GM12878 (cell line): ENCODE data around the gene FADS3. TPM values are rescaled to one million over a fixed set of nuclear protein-coding genes. Genes with fewer than 3 reads are reported as not detected.

Experiments used
- ATAC-seq: fragments of 200-7000 bp; cut with Tn5 transposase; 3 replicates; pipeline ENCODE4 v1.9.1; 2020; ENCODE audit warnings: mild to moderate bottlenecking, moderate library complexity
- BruUV-seq: library from RNA; stranded (reverse); fragments of 400-500 nt; replicated peaks from 2 replicates; lab custom pipeline; 2021; lab: Mats Ljungman, UMichigan
- CTCF ChIA-PET: fragments of 300-600 bp; sonication (Branson Sonifier 250); formaldehyde crosslinking; extraction: SDS; loops from one replicate; lab custom pipeline; 2021; ENCODE audit warnings: inconsistent platforms; lab: Yijun Ruan, JAX
- POLR2A ChIA-PET: fragments of 350-600 bp; formaldehyde crosslinking; extraction: SDS; loops from one replicate; lab custom pipeline; 2021; ENCODE audit warnings: inconsistent platforms; lab: Charles Lee
- RAD21 ChIA-PET: fragments of 300-600 bp; sonication (Branson Sonifier 250); formaldehyde crosslinking; loops from one replicate; lab custom pipeline; 2023; ENCODE audit warnings: antibody characterized with exemption; ENCODE audit not compliant: unreplicated experiment; lab: Charles Lee
- SMC1A ChIA-PET: fragments of 300-600 bp; sonication (Branson Sonifier 250); formaldehyde crosslinking; loops from one replicate; lab custom pipeline; 2023; ENCODE audit not compliant: unreplicated experiment, uncharacterized antibody; lab: Charles Lee
- DNase-seq: peaks from one replicate; pipeline ENCODE4 v3.0.0-alpha.2; 2011; ENCODE audit warnings: low read depth, low spot score
- FAIRE-seq: peaks from 3 replicates; lab custom pipeline; 2011; peaks lifted over from hg19 to GRCh38; lab: Jason Lieb, UNC
- H2AFZ ChIP-seq: 2 replicates; pipeline ENCODE4 v1.6.0; 2011; ENCODE audit warnings: low read depth, low read length, control low read depth; ENCODE audit not compliant: control insufficient read depth
- H3K27ac ChIP-seq: 2 replicates; pipeline ENCODE4 v1.5.1; 2011; ENCODE audit warnings: control low read depth; ENCODE audit not compliant: control insufficient read depth, insufficient read depth
- H3K27me3 ChIP-seq, 2 experiments: replicated peaks in 1 of 2; 2 replicates each; pipeline versions ENCODE4 v1.6.0 to v1.6.1; 2011; ENCODE audit warnings: low read length in 1 of 2; ENCODE audit not compliant: control insufficient read depth in 2 of 2, insufficient read depth in 2 of 2
- H3K36me3 ChIP-seq, 2 experiments: 2 replicates each; pipeline ENCODE4 v1.5.1; 2011; ENCODE audit warnings: low read length in 1 of 2; ENCODE audit not compliant: control insufficient read depth in 2 of 2, insufficient read depth in 2 of 2
- H3K4me1 ChIP-seq: 2 replicates; pipeline ENCODE4 v1.6.1; 2011; ENCODE audit warnings: mild to moderate bottlenecking, low read length, moderate library complexity, mixed read lengths; ENCODE audit not compliant: control insufficient read depth, insufficient read depth
- H3K4me2 ChIP-seq: 2 replicates; pipeline ENCODE4 v1.6.0; 2011; ENCODE audit warnings: control low read depth; ENCODE audit not compliant: control insufficient read depth, insufficient read depth
- H3K4me3 ChIP-seq: fragments of 200-600 bp; sonication (generic); 2 replicates; pipeline ENCODE4 v1.5.1; 2016
- H3K79me2 ChIP-seq: 2 replicates; pipeline ENCODE4 v1.6.0; 2011; ENCODE audit warnings: low read length; ENCODE audit not compliant: control insufficient read depth, insufficient read depth
- H3K9ac ChIP-seq: 2 replicates; pipeline ENCODE4 v1.8.0; 2011; ENCODE audit warnings: low read length, control low read depth, mixed read lengths; ENCODE audit not compliant: control insufficient read depth, insufficient read depth
- H3K9me3 ChIP-seq: replicated peaks from 3 replicates; pipeline ENCODE4 v1.5.1; 2011; ENCODE audit warnings: mild to moderate bottlenecking, low read length; ENCODE audit not compliant: control insufficient read depth, insufficient read depth
- H4K20me1 ChIP-seq: 2 replicates; pipeline ENCODE4 v1.6.0; 2011; ENCODE audit not compliant: control insufficient read depth, insufficient read depth
- EZH2 ChIP-seq: IDR thresholded peaks from 2 replicates; pipeline ENCODE4 v1.6.1; 2012; ENCODE audit warnings: low read depth, mild to moderate bottlenecking, control low read depth, inconsistent platforms, low read length, borderline replicate concordance; ENCODE audit not compliant: control insufficient read depth
- FOXK2 ChIP-seq: fragments of 450-650 bp; IDR thresholded peaks from 2 replicates; pipeline ENCODE4 v1.6.1; 2017; ENCODE audit warnings: mild to moderate bottlenecking, moderate library complexity
- HCFC1 ChIP-seq: fragments of 150-350 bp; IDR thresholded peaks from 2 replicates; pipeline ENCODE4 v1.6.1; 2014; ENCODE audit warnings: low read length
- IKZF1 ChIP-seq: fragments of 450-650 bp; conservative IDR thresholded peaks from 2 replicates; pipeline ENCODE4 v1.6.1; 2017; ENCODE audit warnings: antibody characterized with exemption, mild to moderate bottlenecking
- JUNB ChIP-seq: IDR thresholded peaks from 2 replicates; pipeline ENCODE4 v1.6.1; 2016; ENCODE audit warnings: antibody characterized with exemption, mild to moderate bottlenecking
- NFYA ChIP-seq: IDR thresholded peaks from 2 replicates; pipeline ENCODE4 v1.6.1; 2011; ENCODE audit warnings: low read depth, mild to moderate bottlenecking, low read length, improper control_type of control experiment, borderline replicate concordance
- NRF1 ChIP-seq: conservative IDR thresholded peaks from 2 replicates; pipeline ENCODE4 v1.6.1; 2011; ENCODE audit warnings: mild to moderate bottlenecking, low read depth, low read length, improper control_type of control experiment
- POLR2AphosphoS5 ChIP-seq: IDR thresholded peaks from 2 replicates; pipeline ENCODE4 v1.6.1; 2011; ENCODE audit warnings: mild to moderate bottlenecking, low read length, inconsistent platforms
- SMC3 ChIP-seq: IDR thresholded peaks from 2 replicates; pipeline ENCODE4 v1.6.1; 2011; ENCODE audit warnings: low read length, improper control_type of control experiment, borderline replicate concordance
- SP1 ChIP-seq: IDR thresholded peaks from one replicate; pipeline ENCODE4 v1.6.1; 2011; ENCODE audit warnings: low read depth, low read length
- ZBTB40 ChIP-seq: fragments of 450-650 bp; IDR thresholded peaks from 2 replicates; pipeline ENCODE4 v1.6.1; 2016; ENCODE audit warnings: mild to moderate bottlenecking, moderate library complexity, borderline replicate concordance
- ZNF384 ChIP-seq: IDR thresholded peaks from 2 replicates; pipeline ENCODE4 v1.6.1; 2012; ENCODE audit warnings: low read depth, mild to moderate bottlenecking, low read length, improper control_type of control experiment, borderline replicate concordance
- WGBS: methylation state at CpG from one replicate; pipeline ENCODE4 v1.1.6; 2016; ENCODE audit warnings: low lambda C conversion rate; ENCODE audit not compliant: insufficient replicate concordance, insufficient coverage; ENCODE audit errors: missing lambda C conversion rate; 5-methylcytosine and 5-hydroxymethylcytosine counted together
- in situ Hi-C: fragments of 300-500 bp; cut with MboI; formaldehyde crosslinking; loops from 9 replicates; pipeline ENCODE4 v1.14.3; 2018; ENCODE audit warnings: mixed read lengths
- intact Hi-C: fragments of 100-400 bp; cut with micrococcal nuclease; formaldehyde crosslinking; loops from one replicate; pipeline ENCODE4 v1.14.2; 2022; ENCODE audit not compliant: unreplicated experiment
- polyA plus RNA-seq, 11 experiments: library from polyadenylated mRNA; depleted of rRNA in 4 of 11; unstranded in 6 of 11; stranded (reverse) in 5 of 11; fragments of >200 nt; fragmentation: Nextera tagmentation in 4 of 11; fragmentation: Illumina TruSeq in 1 of 11; extraction: Ambion mirVana in 4 of 11; extraction: Trizol in 1 of 11; gene quantifications; 1 replicate in 1 of 11; 2 replicates in 10 of 11; pipeline versions ENCODE4 v1.2.1 to v1.2.3, GENCODE V29; 2011 to 2016; ENCODE audit warnings: inconsistent platforms in 2 of 11, missing spikeins in 2 of 11, low read depth in 1 of 11
- total RNA-seq, 4 experiments: library from RNA; depleted of rRNA in 3 of 4; stranded (reverse); fragments of >200 nt in 3 of 4; fragmentation: Illumina TruSeq in 1 of 4; extraction: Trizol in 1 of 4; gene quantifications; 2 replicates each; pipeline versions ENCODE4 v1.2.1 to v1.2.3, GENCODE V29; 2013 to 2021
- TF ChIP-seq, protein P1 (sequence below): fragments of 450-650 bp; formaldehyde crosslinking; IDR thresholded peaks from 2 replicates; pipeline ENCODE4 v1.4.0; 2020; ENCODE audit warnings: mild to moderate bottlenecking, moderate library complexity
- TF ChIP-seq, protein P2 (sequence below), 3 experiments: IDR thresholded peaks in 2 of 3; conservative IDR thresholded peaks in 1 of 3; 2 replicates each; pipeline ENCODE4 v1.5.1; 2011; ENCODE audit warnings: low read depth in 3 of 3, low read length in 3 of 3, mild to moderate bottlenecking in 3 of 3, control low read depth in 2 of 3, moderate library complexity in 2 of 3, inconsistent platforms in 1 of 3, mixed read lengths in 1 of 3; ENCODE audit not compliant: control insufficient read depth in 2 of 3, insufficient read depth in 1 of 3; ENCODE audit errors: extremely low read depth in 1 of 3

FADS3 gene
- total and polyA plus RNA-seq, 10 of the 15 experiments (the other 5 are each of a cell fraction or from before 2014, with no cell fraction given), result 0.23 to 8.1 (median 4.2) TPM

DNA sequence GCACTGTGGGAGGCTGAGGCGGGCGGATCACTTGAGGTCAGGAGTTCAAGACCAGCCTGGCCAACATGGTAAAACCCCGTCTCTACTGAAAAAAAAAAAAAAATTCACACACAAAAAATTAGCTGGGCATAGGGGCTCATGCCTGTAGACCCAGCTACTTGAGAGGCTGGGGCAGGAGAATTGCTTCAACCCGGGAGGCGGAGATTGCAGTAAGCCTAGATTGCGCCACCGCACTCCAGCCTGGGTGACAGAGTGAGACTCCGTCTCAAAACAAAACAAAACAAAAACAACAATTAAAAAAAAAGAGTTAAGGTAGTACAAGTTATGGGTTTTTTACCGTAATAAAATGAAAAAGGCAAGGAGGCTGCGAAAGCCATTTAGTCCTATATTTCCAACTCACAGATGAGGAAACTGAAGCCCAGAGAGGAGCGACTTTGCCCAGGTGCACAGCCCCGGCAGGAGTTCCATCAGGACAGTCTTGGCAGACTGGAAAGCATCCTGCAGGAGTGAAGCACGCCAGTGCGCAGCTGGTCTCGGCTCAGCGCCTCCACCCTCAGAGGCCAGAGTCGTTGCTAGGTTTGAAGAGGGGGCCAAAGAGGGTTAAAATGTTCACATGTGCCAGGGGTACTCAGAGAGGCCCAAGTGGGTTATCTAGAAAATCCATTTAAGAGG, 3.8 kb upstream of the FADS3 start:
- ChIA-PET CTCF (interaction anchor here (1.0 to 6.8 kb wide), 4 partner anchors 15 to 214 kb away, joined by 3 to 142 read pairs (median 82); no protein-coding TSS in a partner anchor), SMC1A (interaction anchor here (1.9 to 11.0 kb wide), 4 partner anchors 52 to 212 kb away, joined by 7 to 168 read pairs (median 50); no protein-coding TSS in a partner anchor), RAD21 (interaction anchor here (0.6 to 9.3 kb wide), 5 partner anchors 52 to 212 kb away, joined by 4 to 175 read pairs (median 63); no protein-coding TSS in a partner anchor), POLR2A (no interaction called here)
- H3K4me1 ChIP-seq, result peaks cover 7% of the 10 kb centered on the region
- no peak for FAIRE-seq
- H3K27ac ChIP-seq, result no peak overlapping the region
- BruUV-seq, result no TSS peak
- H4K20me1 ChIP-seq, result no peaks in the 10 kb centered on the region
- H3K79me2 ChIP-seq, result no peaks in the 10 kb centered on the region
- H3K9me3 ChIP-seq, result no peaks in the 10 kb centered on the region
- WGBS, result 56% methylated on average over 17 of the region's 17 CpGs
- intact Hi-C loops, result no loop called here
- no peak overlapping the region for H2AFZ ChIP-seq
- H3K36me3 ChIP-seq, result no peaks in the 10 kb centered on the region
- in situ Hi-C loops, result loop anchor here (5.0 kb wide), 3 partner anchors 98 to 212 kb away; no protein-coding TSS in a partner anchor
- H3K9ac ChIP-seq, result no peak overlapping the region
- H3K27me3 ChIP-seq, result no peaks in the 10 kb centered on the region
- H3K4me3 ChIP-seq, result no peak overlapping the region
- DNase-seq, result no peak
- ATAC-seq, result no peak
- no peak overlapping the region for H3K4me2 ChIP-seq
- no peak for TF ChIP-seq FOXK2
- TF ChIP-seq IKZF1, result no peak
- no peak for TF ChIP-seq JUNB
- TF ChIP-seq SP1, result no peak
- no peak for TF ChIP-seq HCFC1
- TF ChIP-seq SMC3, result no peak
- TF ChIP-seq, protein P1, sequence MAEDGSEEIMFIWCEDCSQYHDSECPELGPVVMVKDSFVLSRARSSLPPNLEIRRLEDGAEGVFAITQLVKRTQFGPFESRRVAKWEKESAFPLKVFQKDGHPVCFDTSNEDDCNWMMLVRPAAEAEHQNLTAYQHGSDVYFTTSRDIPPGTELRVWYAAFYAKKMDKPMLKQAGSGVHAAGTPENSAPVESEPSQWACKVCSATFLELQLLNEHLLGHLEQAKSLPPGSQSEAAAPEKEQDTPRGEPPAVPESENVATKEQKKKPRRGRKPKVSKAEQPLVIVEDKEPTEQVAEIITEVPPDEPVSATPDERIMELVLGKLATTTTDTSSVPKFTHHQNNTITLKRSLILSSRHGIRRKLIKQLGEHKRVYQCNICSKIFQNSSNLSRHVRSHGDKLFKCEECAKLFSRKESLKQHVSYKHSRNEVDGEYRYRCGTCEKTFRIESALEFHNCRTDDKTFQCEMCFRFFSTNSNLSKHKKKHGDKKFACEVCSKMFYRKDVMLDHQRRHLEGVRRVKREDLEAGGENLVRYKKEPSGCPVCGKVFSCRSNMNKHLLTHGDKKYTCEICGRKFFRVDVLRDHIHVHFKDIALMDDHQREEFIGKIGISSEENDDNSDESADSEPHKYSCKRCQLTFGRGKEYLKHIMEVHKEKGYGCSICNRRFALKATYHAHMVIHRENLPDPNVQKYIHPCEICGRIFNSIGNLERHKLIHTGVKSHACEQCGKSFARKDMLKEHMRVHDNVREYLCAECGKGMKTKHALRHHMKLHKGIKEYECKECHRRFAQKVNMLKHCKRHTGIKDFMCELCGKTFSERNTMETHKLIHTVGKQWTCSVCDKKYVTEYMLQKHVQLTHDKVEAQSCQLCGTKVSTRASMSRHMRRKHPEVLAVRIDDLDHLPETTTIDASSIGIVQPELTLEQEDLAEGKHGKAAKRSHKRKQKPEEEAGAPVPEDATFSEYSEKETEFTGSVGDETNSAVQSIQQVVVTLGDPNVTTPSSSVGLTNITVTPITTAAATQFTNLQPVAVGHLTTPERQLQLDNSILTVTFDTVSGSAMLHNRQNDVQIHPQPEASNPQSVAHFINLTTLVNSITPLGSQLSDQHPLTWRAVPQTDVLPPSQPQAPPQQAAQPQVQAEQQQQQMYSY (CRISPR knock-in tag), result no peak
- no peak for TF ChIP-seq NFYA
- TF ChIP-seq ZNF384, result no peak
- no peak for TF ChIP-seq NRF1
- no peak for TF ChIP-seq ZBTB40
- TF ChIP-seq, protein P2, sequence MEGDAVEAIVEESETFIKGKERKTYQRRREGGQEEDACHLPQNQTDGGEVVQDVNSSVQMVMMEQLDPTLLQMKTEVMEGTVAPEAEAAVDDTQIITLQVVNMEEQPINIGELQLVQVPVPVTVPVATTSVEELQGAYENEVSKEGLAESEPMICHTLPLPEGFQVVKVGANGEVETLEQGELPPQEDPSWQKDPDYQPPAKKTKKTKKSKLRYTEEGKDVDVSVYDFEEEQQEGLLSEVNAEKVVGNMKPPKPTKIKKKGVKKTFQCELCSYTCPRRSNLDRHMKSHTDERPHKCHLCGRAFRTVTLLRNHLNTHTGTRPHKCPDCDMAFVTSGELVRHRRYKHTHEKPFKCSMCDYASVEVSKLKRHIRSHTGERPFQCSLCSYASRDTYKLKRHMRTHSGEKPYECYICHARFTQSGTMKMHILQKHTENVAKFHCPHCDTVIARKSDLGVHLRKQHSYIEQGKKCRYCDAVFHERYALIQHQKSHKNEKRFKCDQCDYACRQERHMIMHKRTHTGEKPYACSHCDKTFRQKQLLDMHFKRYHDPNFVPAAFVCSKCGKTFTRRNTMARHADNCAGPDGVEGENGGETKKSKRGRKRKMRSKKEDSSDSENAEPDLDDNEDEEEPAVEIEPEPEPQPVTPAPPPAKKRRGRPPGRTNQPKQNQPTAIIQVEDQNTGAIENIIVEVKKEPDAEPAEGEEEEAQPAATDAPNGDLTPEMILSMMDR (IDR thresholded peaks at IDR 0.05 in 2 of 3, conservative IDR thresholded peaks at IDR 0.05 in 1 of 3; ENCODE audit: control insufficient read depth in 2 of 3, extremely low read depth in 1 of 3, insufficient read depth in 1 of 3, low read depth in 3 of 3, low read length in 3 of 3), result no peak
- TF ChIP-seq POLR2AphosphoS5, result no peak
- no peak for TF ChIP-seq EZH2
